Measurements from ENCODE around the gene ZNF524.

- TF ChIP-seq CTCF (IDR thresholded peaks at IDR 0.05) (no peak), RAD21 (IDR thresholded peaks at IDR 0.05; ENCODE audit: low read length) (no peak), GATA2 (CRISPR knock-in tag; IDR thresholded peaks at IDR 0.05) (no peak), ZBTB33 (IDR thresholded peaks at IDR 0.05; ENCODE audit: borderline replicate concordance, low read depth) (no peak), POLR2AphosphoS5 (IDR thresholded peaks at IDR 0.05; ENCODE audit: low read depth, low read length) (no peak), EP300 (IDR thresholded peaks at IDR 0.05; ENCODE audit: borderline replicate concordance in 1 of 2, low read depth in 1 of 2, low read length in 1 of 2) (no peak), SMC3 (IDR thresholded peaks at IDR 0.05; ENCODE audit: low read depth, low read length) (no peak), MAX (IDR thresholded peaks at IDR 0.05; ENCODE audit: low read depth) (no peak), GABPA (IDR thresholded peaks at IDR 0.05; ENCODE audit: low read depth) (no peak), FOXM1 (IDR thresholded peaks at IDR 0.05; ENCODE audit: low read depth) (no peak), TCF12 (IDR thresholded peaks at IDR 0.05) (no peak), RCOR1 (IDR thresholded peaks at IDR 0.05; ENCODE audit: low read length) (no peak), USF2 (IDR thresholded peaks at IDR 0.05; ENCODE audit: borderline replicate concordance, low read depth, low read length) (no peak), REST (IDR thresholded peaks at IDR 0.05; ENCODE audit: low read depth, low read length) (no peak)
Measured at GRCh38 chr19:55596304-55596703, 3.8 kb upstream of the ZNF524 start.
